Activated CD4-positive, alpha-beta T cell treated with anti-CD3 and anti-CD28 coated beads, Interleukin-2, amount 10 ng/mL, durations not matched to agents 7 days and 5 days (primary cell): ENCODE data around the gene ATG4D. TPM values are rescaled to one million over a fixed set of nuclear protein-coding genes. Genes with fewer than 3 reads are reported as not detected.
"Not testable (repeated sequence)": the region's sequence is repeated elsewhere in the genome, so short reads cannot be mapped to it uniquely, and the experiment has no call there.

ENCODE experiments used
- CTCF ChIA-PET: fragments of 350-600 bp; sonication (Branson Sonifier 250); formaldehyde crosslinking; loops from one replicate; lab custom pipeline; 2021; ENCODE audit warnings: antibody characterized with exemption; lab: Charles Lee
- POLR2A ChIA-PET: fragments of 350-600 bp; sonication (Branson Sonifier 250); formaldehyde crosslinking; loops from one replicate; lab custom pipeline; 2021; ENCODE audit warnings: antibody characterized with exemption; lab: Charles Lee
- DNase-seq: peaks from one replicate; pipeline ENCODE4 v3.0.0-alpha.2; 2020
- H3K27ac Mint-ChIP-seq: one replicate; pipeline ENCODE4 v1.8.0; 2021; ENCODE audit warnings: mild to moderate bottlenecking, moderate library complexity, mixed read lengths
- H3K27me3 Mint-ChIP-seq: one replicate; pipeline ENCODE4 v1.8.0; 2021; ENCODE audit warnings: mixed read lengths
- H3K36me3 Mint-ChIP-seq: one replicate; pipeline ENCODE4 v1.8.0; 2021; ENCODE audit warnings: low read depth, mixed read lengths
- H3K4me1 Mint-ChIP-seq: one replicate; pipeline ENCODE4 v1.8.0; 2021; ENCODE audit warnings: mixed read lengths
- H3K4me3 Mint-ChIP-seq: one replicate; pipeline ENCODE4 v1.8.0; 2021; ENCODE audit warnings: mild to moderate bottlenecking, moderate library complexity, mixed read lengths
- H3K9me3 Mint-ChIP-seq: one replicate; pipeline ENCODE4 v1.8.0; 2021; ENCODE audit warnings: mixed read lengths
- total RNA-seq, 2 experiments: library from RNA; stranded (reverse); gene quantifications; one replicate each; pipeline ENCODE4 v1.2.3, GENCODE V29; 2021

The ATG4D gene
- total RNA-seq, 2 experiments from 2014 or later = 40.0 to 41.4 TPM

DNA sequence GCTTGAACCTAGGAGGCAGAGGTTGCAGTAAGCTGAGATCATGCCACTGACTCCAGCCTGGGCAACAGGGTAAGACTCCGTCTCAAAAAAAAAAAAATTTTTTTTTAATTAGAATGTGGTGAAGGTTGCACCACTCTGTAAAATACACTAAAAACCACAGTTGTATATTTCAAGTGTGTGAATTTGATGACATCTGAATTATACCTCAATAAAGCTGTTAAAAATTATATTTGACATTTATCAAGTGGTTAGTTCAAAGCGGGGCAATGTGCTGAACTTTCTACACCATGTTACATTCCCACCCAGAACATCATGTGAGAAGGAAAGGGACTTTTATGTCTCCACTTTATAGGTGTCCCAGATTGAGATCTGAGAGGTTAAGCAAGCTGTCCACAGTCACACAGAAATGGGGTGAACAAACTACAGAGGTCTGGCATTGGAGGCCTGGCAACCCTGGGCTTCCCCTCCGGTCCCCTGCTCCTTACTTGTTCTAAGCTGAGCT is 20.5 kb upstream of the ATG4D start:
- ChIA-PET CTCF (interaction anchor here (0.6 kb wide), 1 partner anchor 607 kb away, joined by 4 read pairs; no protein-coding TSS in a partner anchor), POLR2A (no interaction called here)
- peaks cover 14% of the 10 kb centered on the region for H3K4me1 Mint-ChIP-seq
- no peaks in the 10 kb centered on the region for H3K9me3 Mint-ChIP-seq
- no peak for DNase-seq
- H3K36me3 Mint-ChIP-seq = no peaks in the 10 kb centered on the region
- H3K27ac Mint-ChIP-seq = no peak overlapping the region
- no peak overlapping the region for H3K4me3 Mint-ChIP-seq
- H3K27me3 Mint-ChIP-seq = peaks cover 24% of the 10 kb centered on the region

DNA sequence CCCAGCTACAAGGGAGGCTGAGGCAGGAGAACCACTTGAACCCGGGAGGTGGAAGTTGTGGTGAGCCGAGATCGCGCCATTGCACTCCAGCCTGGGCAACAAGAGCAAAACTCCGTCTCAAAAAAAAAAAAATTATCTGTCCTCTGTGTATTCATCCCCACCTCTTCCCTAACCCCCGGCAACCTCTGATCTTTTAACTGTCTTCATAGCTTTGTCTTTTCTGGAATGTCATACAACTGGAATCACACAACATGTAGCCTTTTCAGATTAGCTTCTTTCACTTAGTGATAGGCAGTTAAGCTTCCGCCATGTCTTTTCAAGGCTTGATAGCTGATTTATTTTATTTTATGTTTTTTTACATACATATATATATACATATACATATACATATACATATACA is 18.1 kb upstream of the ATG4D start:
- Mint-ChIP-seq H3K27me3 (peaks cover 4% of the 10 kb centered on the region), H3K4me1 (no peaks in the 10 kb centered on the region), H3K36me3 (no peaks in the 10 kb centered on the region), H3K9me3 (no peaks in the 10 kb centered on the region), H3K27ac (no peak overlapping the region), H3K4me3 (no peak overlapping the region)
- ChIA-PET CTCF (interaction anchor here (0.6 to 1.3 kb wide), 2 partner anchors 15 to 521 kb away, joined by 3 to 4 read pairs; no protein-coding TSS in a partner anchor), POLR2A (interaction anchor here (0.6 kb wide), 1 partner anchor 137 kb away, joined by 3 read pairs; no protein-coding TSS in a partner anchor)
- no peak for DNase-seq

DNA sequence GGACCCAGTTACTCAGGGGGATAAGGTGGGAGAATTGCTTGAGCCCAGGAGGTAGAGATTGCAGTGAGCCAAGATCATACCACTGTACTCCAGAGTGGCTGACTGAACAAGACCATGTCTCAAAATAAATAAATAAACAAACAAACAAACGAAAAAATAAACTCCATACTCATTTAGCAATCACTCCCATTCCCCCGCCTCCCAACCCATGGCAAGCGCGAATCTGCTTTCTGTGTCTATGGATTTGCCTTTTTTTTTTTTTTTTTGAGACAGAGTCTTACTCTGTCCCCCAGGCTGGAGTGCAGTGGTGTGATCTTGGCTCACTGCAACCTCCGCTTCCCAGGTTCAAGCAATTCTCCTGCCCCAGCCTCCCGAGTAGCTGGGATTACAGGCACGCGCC is 16.8 kb upstream of the ATG4D start:
- CTCF ChIA-PET, H3K27ac Mint-ChIP-seq, H3K4me1 Mint-ChIP-seq, H3K9me3 Mint-ChIP-seq, DNase-seq, H3K36me3 Mint-ChIP-seq, H3K4me3 Mint-ChIP-seq, H3K27me3 Mint-ChIP-seq, POLR2A ChIA-PET: not testable (repeated sequence)

DNA sequence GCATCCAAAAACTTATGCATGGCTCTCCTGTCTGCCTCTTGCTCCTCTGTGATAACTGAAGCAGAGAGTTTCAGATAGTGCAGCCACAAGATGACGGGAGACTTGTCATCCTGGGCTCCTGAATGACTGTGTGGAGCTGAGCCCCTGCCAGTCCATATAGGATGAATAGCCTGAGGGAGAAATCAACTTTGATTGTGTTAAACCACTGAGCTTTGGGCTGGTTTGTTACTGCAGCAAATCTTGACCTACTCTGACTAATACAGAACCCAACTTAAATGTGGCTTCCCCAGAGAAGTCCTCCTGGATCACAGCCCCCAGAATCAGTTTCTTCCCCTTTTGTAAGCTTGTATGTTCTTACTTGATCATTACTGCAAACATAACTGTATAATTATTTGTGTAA is 11.2 kb upstream of the ATG4D start:
- POLR2A ChIA-PET = no interaction called here
- H3K4me3 Mint-ChIP-seq = no peak overlapping the region
- no peak for DNase-seq
- peaks cover 16% of the 10 kb centered on the region for H3K27me3 Mint-ChIP-seq
- H3K36me3 Mint-ChIP-seq = no peaks in the 10 kb centered on the region
- H3K9me3 Mint-ChIP-seq = peaks cover 2% of the 10 kb centered on the region
- H3K4me1 Mint-ChIP-seq = no peaks in the 10 kb centered on the region
- H3K27ac Mint-ChIP-seq = no peak overlapping the region
- CTCF ChIA-PET = no interaction called here

DNA sequence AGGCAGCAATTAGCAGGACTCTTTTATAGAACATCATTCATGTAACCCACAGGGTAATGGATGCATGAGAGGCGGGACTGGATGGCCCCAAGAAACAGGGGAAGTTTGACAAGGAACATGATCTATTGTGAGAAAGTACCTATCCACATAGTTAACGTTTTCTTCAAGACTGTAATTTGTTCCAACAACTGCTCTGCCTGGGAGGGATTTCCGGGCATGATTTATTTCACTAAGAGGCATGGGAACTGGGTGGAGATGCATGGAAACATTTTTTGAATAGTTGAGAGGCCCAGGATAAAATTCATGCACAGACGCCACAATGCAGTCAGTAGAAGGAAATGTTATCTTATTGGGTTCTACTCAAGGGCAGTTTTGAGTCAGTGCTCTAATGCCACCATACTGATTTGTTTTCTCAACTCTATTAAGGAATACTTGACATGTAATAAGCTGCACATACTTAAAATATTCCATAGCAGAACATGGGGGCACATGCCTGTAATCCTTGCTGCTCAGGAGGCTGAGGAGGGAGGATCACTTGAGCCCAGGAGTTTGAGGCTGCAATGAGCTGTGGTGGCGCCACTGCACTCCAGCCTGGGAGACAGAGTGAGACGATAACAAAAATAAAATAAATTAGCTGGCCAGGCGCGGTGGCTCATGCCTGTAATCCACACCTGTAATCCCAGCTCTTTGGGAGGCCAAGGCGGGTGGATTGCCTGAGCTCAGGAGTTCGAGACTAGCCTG is 9.9 kb upstream of the ATG4D start:
- Mint-ChIP-seq H3K4me1 (peaks cover under 1% of the 10 kb centered on the region), H3K9me3 (peaks cover 2% of the 10 kb centered on the region), H3K36me3 (no peaks in the 10 kb centered on the region), H3K27me3 (peaks cover 25% of the 10 kb centered on the region), H3K4me3 (no peak overlapping the region), H3K27ac (no peak overlapping the region)
- POLR2A ChIA-PET = no interaction called here
- no peak for DNase-seq
- CTCF ChIA-PET = interaction anchor here (0.7 to 1.5 kb wide), 3 partner anchors 17 to 28 kb away, joined by 3 to 7 read pairs (median 3); partner anchors contain the start of gene S1PR5

DNA sequence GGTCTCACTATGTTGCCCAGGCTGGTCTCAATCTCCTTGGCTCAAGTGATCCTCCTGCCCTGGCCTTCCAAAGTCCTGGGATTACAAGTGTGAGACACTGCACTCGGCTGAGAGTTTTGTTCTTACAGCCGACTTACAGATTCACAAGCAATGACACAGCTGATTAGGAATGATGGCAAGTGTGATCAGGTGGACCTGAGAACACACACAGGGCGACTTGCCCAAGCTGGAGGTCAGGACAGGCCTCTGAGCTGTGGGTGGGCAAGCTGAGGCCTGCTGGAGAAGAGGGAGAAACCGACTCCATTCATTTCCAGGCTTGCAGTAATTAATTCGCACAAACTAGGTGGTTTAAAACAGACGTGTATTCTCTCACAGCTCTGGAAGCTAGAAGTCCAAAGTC is 8.1 kb upstream of the ATG4D start:
- ChIA-PET CTCF (interaction anchor here (1.0 to 1.5 kb wide), 3 partner anchors 16 to 76 kb away, joined by 3 to 4 read pairs (median 3); no protein-coding TSS in a partner anchor), POLR2A (no interaction called here)
- Mint-ChIP-seq H3K36me3 (no peaks in the 10 kb centered on the region), H3K9me3 (peaks cover 2% of the 10 kb centered on the region), H3K27ac (no peak overlapping the region), H3K27me3 (peaks cover 35% of the 10 kb centered on the region), H3K4me3 (no peak overlapping the region), H3K4me1 (peaks cover 3% of the 10 kb centered on the region)
- DNase-seq = no peak

DNA sequence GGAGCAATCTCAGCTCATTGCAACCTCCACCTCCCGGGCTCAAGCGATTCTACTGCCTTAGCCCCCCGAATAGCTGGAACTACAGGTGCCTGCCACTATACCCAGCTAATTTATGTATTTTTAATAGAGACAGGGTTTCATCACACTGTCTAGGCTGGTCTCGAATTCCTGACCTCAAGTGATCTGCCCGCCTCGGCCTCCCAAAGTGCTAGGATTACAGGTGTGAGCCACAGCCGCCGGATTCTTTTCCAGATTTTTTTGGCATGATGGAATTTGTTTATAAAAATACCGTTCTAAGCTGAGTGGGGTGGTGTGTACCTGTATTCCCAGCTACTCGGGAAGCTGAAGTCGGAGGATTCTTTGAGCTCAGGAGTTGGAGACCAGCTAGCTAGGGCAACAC is 6.0 kb upstream of the ATG4D start:
- no peak for DNase-seq
- no peak overlapping the region for H3K4me3 Mint-ChIP-seq
- no peaks in the 10 kb centered on the region for H3K36me3 Mint-ChIP-seq
- H3K9me3 Mint-ChIP-seq = peaks cover 1% of the 10 kb centered on the region
- CTCF ChIA-PET = interaction anchor here (0.6 to 1.7 kb wide), 4 partner anchors 10 to 159 kb away, joined by 3 to 4 read pairs (median 4); no protein-coding TSS in a partner anchor
- H3K4me1 Mint-ChIP-seq = peaks cover 3% of the 10 kb centered on the region
- no peak overlapping the region for H3K27ac Mint-ChIP-seq
- peaks cover 32% of the 10 kb centered on the region for H3K27me3 Mint-ChIP-seq
- POLR2A ChIA-PET = interaction anchor here (0.7 kb wide), 1 partner anchor 166 kb away, joined by 3 read pairs; no protein-coding TSS in a partner anchor

DNA sequence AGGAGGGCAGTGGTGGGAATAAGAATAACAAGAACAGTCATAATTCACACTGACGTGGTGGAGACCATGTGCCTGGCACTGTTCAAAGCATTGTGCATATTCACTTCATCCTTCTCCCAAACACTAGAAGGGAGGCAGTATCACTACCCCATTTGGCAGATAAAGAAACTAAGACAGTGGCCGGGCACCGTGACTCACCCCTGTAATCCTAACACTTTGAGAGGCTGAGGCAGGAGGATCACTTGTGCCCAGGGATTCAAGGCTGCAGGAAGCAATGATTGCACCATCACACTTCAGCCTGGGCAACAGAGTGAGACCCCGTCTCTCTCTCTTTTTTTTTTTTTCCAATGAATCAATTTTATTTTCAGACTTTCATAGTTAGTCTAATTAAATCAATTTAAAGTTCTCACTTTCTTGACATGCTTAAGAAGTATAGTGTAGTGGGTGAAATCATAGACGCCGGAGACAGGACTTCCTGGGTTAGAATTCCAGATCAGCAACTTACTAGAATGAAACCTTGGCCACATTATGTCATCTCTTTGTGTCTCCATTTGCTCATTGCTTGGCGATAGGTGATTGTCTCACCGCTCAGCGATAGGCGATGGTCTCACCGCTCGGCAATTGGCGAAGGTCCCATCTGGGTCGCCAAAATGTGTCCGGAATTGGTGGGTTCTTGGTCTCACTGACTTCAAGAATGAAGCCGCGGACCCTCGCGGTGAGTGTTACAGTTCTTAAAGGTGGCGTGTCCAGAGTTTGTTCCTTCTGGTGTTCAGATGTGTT is 5.3 kb upstream of the ATG4D start:
- Mint-ChIP-seq H3K4me1 (peaks cover 6% of the 10 kb centered on the region), H3K4me3 (no peak overlapping the region), H3K9me3 (no peaks in the 10 kb centered on the region), H3K27me3 (peaks cover 30% of the 10 kb centered on the region), H3K36me3 (no peaks in the 10 kb centered on the region), H3K27ac (no peak overlapping the region)
- DNase-seq = no peak
- CTCF ChIA-PET = interaction anchor here (0.6 to 1.7 kb wide), 4 partner anchors 9 to 158 kb away, joined by 3 to 4 read pairs (median 4); no protein-coding TSS in a partner anchor
- POLR2A ChIA-PET = no interaction called here

DNA sequence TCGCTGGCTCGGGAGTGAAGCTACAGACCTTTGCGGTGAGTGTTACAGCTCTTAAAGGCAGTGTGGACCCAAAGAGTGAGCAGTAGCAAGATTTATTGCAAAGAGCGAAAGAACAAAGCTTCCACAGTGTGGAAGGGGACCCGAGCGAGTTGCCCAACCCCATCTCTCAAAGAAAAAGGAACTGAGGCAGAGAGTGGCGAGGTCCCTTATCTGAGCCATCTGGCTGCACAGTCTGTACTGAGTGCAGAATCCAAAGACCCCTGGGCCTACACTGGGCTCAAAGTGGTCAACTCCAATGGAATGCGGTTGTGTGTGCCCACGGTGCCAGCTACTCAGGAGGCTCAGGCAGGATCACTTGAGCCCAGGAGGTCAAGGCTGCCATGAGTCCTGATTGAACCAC is 4.7 kb upstream of the ATG4D start:
- H3K4me1 Mint-ChIP-seq, H3K36me3 Mint-ChIP-seq, CTCF ChIA-PET, H3K4me3 Mint-ChIP-seq, POLR2A ChIA-PET, DNase-seq, H3K27ac Mint-ChIP-seq, H3K9me3 Mint-ChIP-seq: not testable (repeated sequence)
- peaks cover 25% of the 10 kb centered on the region for H3K27me3 Mint-ChIP-seq

DNA sequence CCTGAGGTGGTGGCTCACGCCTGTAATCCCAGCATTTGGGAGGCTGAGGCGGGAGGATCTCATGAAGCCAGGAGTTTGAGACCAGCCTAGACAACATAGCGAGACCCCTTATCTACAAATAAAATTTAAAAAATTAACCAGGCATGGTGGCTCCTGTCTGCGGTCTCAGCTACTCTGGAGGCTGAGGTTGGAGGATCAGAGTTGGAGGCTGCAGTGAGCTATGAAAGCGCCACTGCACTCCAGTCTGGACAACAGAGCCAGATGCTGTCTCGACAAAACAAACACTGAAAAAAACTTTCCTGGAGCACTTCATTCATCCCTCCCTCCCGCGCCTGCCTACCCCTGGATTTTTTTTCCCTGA is 665 bp upstream of the ATG4D start:
- ChIA-PET CTCF (interaction anchor here (0.6 to 2.2 kb wide), 7 partner anchors 10 to 322 kb away, joined by 3 to 14 read pairs (median 5); no protein-coding TSS in a partner anchor), POLR2A (no interaction called here)
- peaks cover 8% of the 10 kb centered on the region for H3K36me3 Mint-ChIP-seq
- peaks cover 19% of the 10 kb centered on the region for H3K4me1 Mint-ChIP-seq
- H3K4me3 Mint-ChIP-seq = peak overlapping the region; percentile 71
- no peak for DNase-seq
- no peaks in the 10 kb centered on the region for H3K9me3 Mint-ChIP-seq
- H3K27ac Mint-ChIP-seq = peak overlapping the region; percentile 60
- peaks cover 18% of the 10 kb centered on the region for H3K27me3 Mint-ChIP-seq

DNA sequence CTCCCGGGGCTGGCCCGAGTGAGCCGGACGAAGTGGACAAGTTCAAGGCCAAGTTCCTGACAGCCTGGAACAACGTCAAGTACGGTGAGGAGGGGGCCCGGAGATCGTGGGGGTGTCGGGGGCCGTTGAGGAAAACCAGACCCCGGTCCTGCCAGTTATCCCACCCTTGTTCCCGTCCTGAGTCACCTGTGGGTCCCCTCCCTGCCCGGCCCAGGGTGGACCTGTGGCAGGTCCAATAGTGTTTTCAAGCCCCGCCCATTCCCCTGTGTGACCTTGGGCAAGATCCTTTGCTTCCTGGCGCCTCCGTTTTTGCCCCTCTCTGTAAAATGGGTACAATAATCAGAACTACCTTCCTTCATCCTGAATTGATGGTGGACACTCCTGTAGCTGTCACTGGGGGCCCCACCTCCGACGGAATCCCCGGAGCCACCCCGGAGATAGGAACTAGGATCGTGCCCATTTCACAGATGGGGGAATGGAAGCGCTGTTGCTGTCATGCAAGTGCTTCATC is 593 bp downstream of the ATG4D start:
- peaks cover 16% of the 10 kb centered on the region for H3K4me1 Mint-ChIP-seq
- no peaks in the 10 kb centered on the region for H3K9me3 Mint-ChIP-seq
- DNase-seq = peak; percentile 38
- peak overlapping the region; percentile 89 for H3K4me3 Mint-ChIP-seq
- peaks cover 5% of the 10 kb centered on the region for H3K27me3 Mint-ChIP-seq
- POLR2A ChIA-PET = no interaction called here
- H3K27ac Mint-ChIP-seq = peak overlapping the region; percentile 90
- CTCF ChIA-PET = interaction anchor here (1.2 kb wide), 1 partner anchor 9 kb away, joined by 3 read pairs; no protein-coding TSS in a partner anchor
- peaks cover 16% of the 10 kb centered on the region for H3K36me3 Mint-ChIP-seq

DNA sequence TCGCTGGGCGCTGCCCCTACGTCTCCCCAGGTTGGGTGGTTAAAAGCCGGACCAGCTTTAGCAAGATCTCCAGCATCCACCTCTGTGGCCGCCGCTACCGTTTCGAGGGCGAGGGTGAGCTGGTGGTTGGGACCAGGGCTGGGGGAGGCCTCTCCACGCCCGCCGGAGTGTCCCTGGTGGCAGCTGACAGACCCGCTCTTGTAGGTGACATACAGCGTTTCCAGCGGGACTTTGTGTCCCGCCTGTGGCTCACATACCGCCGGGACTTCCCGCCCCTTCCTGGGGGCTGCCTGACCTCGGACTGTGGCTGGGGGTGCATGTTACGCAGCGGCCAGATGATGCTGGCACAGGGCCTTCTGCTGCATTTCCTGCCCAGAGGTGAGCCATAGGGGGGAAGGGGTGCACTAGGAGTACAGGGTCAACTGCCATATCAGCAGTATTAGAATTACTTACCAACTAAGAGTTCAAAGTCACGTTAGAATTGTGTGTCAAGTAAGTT is 1.1 kb downstream of the ATG4D start:
- ChIA-PET CTCF (interaction anchor here (0.6 to 1.2 kb wide), 2 partner anchors 9 to 137 kb away, joined by 3 read pairs; no protein-coding TSS in a partner anchor), POLR2A (no interaction called here)
- Mint-ChIP-seq H3K4me3 (peak overlapping the region; percentile 89), H3K36me3 (peaks cover 16% of the 10 kb centered on the region), H3K27me3 (peaks cover 5% of the 10 kb centered on the region), H3K9me3 (no peaks in the 10 kb centered on the region), H3K27ac (peak overlapping the region; percentile 90), H3K4me1 (peaks cover 16% of the 10 kb centered on the region)
- no peak for DNase-seq
